Heart right ventricle (tissue), 16 donors: Measurements from ENCODE around the gene DFFA. TPM values are rescaled to one million over a fixed set of nuclear protein-coding genes. Genes with fewer than 3 reads are reported as not detected.
A peak's percentile ranks its signal among the peaks of the same experiment; 100 is the strongest.
"Not testable (repeated sequence)": the region's sequence is repeated elsewhere in the genome, so short reads cannot be mapped to it uniquely, and the experiment has no call there.

Experiments
- ATAC-seq, 8 donors: fragments of 200-7000 bp; cut with Tn5 transposase; one replicate each; pipeline ENCODE4 v1.9.1; 2020; ENCODE audit warnings: mild to moderate bottlenecking in 8 of 8, moderate library complexity in 8 of 8, moderate number of reproducible peaks in 1 of 8
- DNase-seq, 2 donors: peaks; one replicate each; pipeline ENCODE4 v3.0.0-alpha.2; 2020
- H3K27ac ChIP-seq, 10 donors: fragments of 200-600 bp; sonication (generic) in 2 of 10; one replicate each; pipeline versions ENCODE4 v1.5.0 to v1.8.0; 2020 to 2022; ENCODE audit warnings: mild to moderate bottlenecking in 3 of 10
- H3K27me3 ChIP-seq, 7 donors: fragments of 200-600 bp; one replicate each; pipeline ENCODE4 v1.8.0; 2021 to 2022; ENCODE audit warnings: mild to moderate bottlenecking in 2 of 7
- H3K36me3 ChIP-seq, 9 donors: fragments of 200-600 bp; sonication (generic) in 1 of 9; one replicate each; pipeline versions ENCODE4 v1.5.0 to v1.8.0; 2020 to 2022; ENCODE audit warnings: mild to moderate bottlenecking in 2 of 9
- H3K4me1 ChIP-seq, 9 donors: fragments of 200-600 bp; sonication (generic) in 1 of 9; one replicate each; pipeline versions ENCODE4 v1.5.0 to v1.8.0; 2020 to 2022; ENCODE audit warnings: mild to moderate bottlenecking in 4 of 9
- H3K4me3 ChIP-seq, 10 donors: fragments of 200-600 bp; sonication (generic) in 2 of 10; one replicate each; pipeline versions ENCODE4 v1.5.0 to v1.8.0; 2020 to 2022; ENCODE audit warnings: mild to moderate bottlenecking in 7 of 10, moderate library complexity in 2 of 10
- H3K9me3 ChIP-seq, 11 donors: fragments of 200-600 bp in 10 of 11; sonication (generic) in 2 of 11; one replicate each; pipeline versions ENCODE4 v1.5.0 to v1.8.0; 2013 to 2022; ENCODE audit warnings: mild to moderate bottlenecking in 2 of 11, control low read depth in 1 of 11, moderate library complexity in 1 of 11
- WGBS, 2 donors: extraction: QIAGEN DNeasy Blood & Tissue Kit; methylation state at CpG; one replicate each; pipeline ENCODE4 v1.1.7; 2013; ENCODE audit warnings: inconsistent platforms in 1 of 2; 5-methylcytosine and 5-hydroxymethylcytosine counted together
- intact Hi-C, 10 donors: fragments of 100-400 bp; cut with DNase I; formaldehyde crosslinking; loops; one replicate each; pipeline versions ENCODE4 v1.11.1 to v1.14.2; 2022
- polyA plus RNA-seq, 2 donors: library from polyadenylated mRNA; stranded (reverse); fragments of 200-250 nt; gene quantifications; one replicate each; pipeline ENCODE4 v1.2.3, GENCODE V29; 2013
- total RNA-seq, 10 donors: library from RNA; stranded (reverse); fragmentation: NEBNext Ultra II Directional in 3 of 10; extraction: Animal tissue kit (Norgen Biotek cat#: 25700) in 3 of 10; gene quantifications; one replicate each; pipeline versions ENCODE4 v1.2.1 to v1.2.4, GENCODE V29; 2021 to 2023
- TF ChIP-seq, protein P1 (sequence below), 9 donors: fragments of 200-600 bp; sonication (generic) in 2 of 9; IDR thresholded peaks; one replicate each; pipeline versions ENCODE4 v1.5.0 to v1.8.0; 2021 to 2022; ENCODE audit warnings: antibody characterized with exemption in 9 of 9, mild to moderate bottlenecking in 5 of 9, moderate library complexity in 1 of 9
- donor health status: Arrhythmogenic right ventricular cardiomyopathy.
- donor health status: ischemic (EF 13 %, LVEDD 7.1; RV severe dilation, severe dysfunction).
- donor health status: healthy with polysubstance abuse.
- donor health status: DM: no; HTN: yes; CAD: no.
- donor health status: DM: no; HTN: no; CAD: no.
- donor health status: ischemic (EF 25% LVEDD 6.9; RV normal size, moderate dysfunction).
- donor health status: ischemic (EF 25% LVEDD 5.7; RV mildly dilated, moderate dysfunction).
- donor health status: healthy.
- donor health status: DM: yes; HTN: yes; CAD: no.
- donor health status: Ischemic cardiomyopathy.
- donor health status: ischemic (EF 35%, LVEDD 5.7; RV mildly dilated, moderate dysfunction).
- donor health status: nonischemic (EF 11% LVEDD 7.7; RV severe dilation, severe dysfunction).
- donor health status: DM: yes; HTN: yes; CAD: no.
- donor health status: PGD.
- donor health status: ischemic (EF 29% LVEDD 5.4; RV normal size, mild dysfunction).
- donor health status: nonischemic (EF 23%, LVEDD 6.1; RV moderate dilation, normal function).

The DFFA gene
- total and polyA plus RNA-seq, 12 donors: 9.1 to 26.7 (median 23.0) TPM

DNA sequence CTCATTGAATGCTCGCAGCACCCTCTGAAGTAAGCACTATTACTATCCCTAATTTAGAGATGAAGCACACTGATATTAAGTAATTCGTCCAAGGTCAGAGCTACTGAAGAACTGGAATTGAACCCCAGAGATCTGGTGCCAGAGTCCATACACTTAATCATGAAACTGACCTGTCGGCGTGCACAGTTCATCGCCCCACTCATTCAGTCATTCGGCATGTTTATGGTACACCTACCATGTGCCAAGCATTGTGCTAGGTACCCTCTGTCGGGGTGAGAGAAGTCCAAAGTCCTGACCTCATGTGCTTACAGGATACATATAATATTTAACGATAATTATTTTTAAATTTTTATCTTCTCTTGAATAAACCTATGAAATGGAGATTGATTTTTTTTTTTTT lies 47.7 kb downstream of the DFFA start:
- H3K27me3 ChIP-seq: no peaks in the 10 kb centered on the region
- peaks cover 0 to 22% (median 9%) of the 10 kb centered on the region in 9 donors for H3K36me3 ChIP-seq
- DNase-seq (no peak), ATAC-seq (no peak)
- TF ChIP-seq, protein P1, sequence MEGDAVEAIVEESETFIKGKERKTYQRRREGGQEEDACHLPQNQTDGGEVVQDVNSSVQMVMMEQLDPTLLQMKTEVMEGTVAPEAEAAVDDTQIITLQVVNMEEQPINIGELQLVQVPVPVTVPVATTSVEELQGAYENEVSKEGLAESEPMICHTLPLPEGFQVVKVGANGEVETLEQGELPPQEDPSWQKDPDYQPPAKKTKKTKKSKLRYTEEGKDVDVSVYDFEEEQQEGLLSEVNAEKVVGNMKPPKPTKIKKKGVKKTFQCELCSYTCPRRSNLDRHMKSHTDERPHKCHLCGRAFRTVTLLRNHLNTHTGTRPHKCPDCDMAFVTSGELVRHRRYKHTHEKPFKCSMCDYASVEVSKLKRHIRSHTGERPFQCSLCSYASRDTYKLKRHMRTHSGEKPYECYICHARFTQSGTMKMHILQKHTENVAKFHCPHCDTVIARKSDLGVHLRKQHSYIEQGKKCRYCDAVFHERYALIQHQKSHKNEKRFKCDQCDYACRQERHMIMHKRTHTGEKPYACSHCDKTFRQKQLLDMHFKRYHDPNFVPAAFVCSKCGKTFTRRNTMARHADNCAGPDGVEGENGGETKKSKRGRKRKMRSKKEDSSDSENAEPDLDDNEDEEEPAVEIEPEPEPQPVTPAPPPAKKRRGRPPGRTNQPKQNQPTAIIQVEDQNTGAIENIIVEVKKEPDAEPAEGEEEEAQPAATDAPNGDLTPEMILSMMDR (IDR thresholded peaks at IDR 0.05): no peak
- 83 to 91% methylated on average over 8 of the region's 8 CpGs for WGBS, 2 donors
- H3K4me1 ChIP-seq: peaks cover 0 to 8% (median 2%) of the 10 kb centered on the region in 9 donors
- no peak overlapping the region for H3K27ac ChIP-seq
- H3K4me3 ChIP-seq: no peak overlapping the region
- intact Hi-C loops: loop anchor here in 4 of 10 donors (5.0 kb wide), 2 partner anchors 47 to 797 kb away; no protein-coding TSS in a partner anchor
- H3K9me3 ChIP-seq: no peaks in the 10 kb centered on the region

DNA sequence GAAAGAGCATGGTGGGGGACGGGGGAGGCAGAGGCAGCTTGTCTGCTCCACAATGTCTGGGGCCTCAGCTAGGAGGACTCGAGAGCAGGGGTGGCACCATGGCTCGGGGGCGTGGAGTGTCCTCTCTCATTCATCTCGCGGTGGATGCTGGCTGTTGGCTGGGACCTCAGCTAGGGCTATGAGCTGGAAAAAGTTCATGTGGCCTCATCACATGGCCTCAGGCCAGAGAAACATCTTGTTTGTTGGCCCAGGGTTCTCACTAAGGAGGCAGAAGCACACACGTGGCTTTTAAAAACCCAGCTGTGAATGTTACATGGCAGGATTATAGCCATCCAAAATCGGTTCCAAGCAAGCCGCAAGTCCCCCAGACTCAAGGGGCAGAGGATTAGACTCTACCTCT lies 48.3 kb downstream of the DFFA start:
- ATAC-seq: peak in 3 of 8 donors; percentile 50 to 56 (median 55)
- Histone ChIP-seq H3K4me3 (no peak overlapping the region), H3K4me1 (peaks cover 0 to 4% (median 0%) of the 10 kb centered on the region in 9 donors), H3K9me3 (no peaks in the 10 kb centered on the region), H3K36me3 (peaks cover 0 to 28% (median 13%) of the 10 kb centered on the region in 9 donors), H3K27ac (peak overlapping the region in 1 of 10 donors; percentile 1), H3K27me3 (no peaks in the 10 kb centered on the region)
- intact Hi-C loops: no loop called here
- peak; percentile 16 to 17 for DNase-seq
- WGBS, 2 donors: 56 to 69% methylated on average over 9 of the region's 9 CpGs
- TF ChIP-seq, protein P1 (IDR thresholded peaks at IDR 0.05): no peak

DNA sequence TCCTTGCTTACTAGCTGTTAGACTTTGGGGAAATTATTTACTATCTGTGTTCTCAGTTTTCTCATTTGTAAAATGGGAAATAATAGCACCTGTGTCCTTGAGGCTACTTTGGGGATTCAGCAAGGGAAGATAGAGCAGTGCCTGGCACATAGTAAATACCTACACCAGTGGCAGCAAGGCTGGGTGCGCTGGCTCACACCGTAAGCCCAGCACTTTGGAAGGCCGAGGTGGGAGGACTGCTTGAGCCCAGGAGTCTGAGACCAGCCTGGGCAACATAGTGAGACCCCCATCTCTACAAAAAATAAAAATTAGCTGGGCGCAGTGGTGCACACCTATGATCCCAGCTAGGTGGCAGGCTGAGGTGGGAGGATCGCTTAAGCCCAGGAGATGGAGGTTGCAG lies 50.7 kb downstream of the DFFA start:
- intact Hi-C loops: no loop called here
- TF ChIP-seq, protein P1 (IDR thresholded peaks at IDR 0.05): no peak
- no peak overlapping the region for H3K4me3 ChIP-seq
- H3K36me3 ChIP-seq: peaks cover 0 to 52% (median 27%) of the 10 kb centered on the region in 9 donors
- H3K4me1 ChIP-seq: peaks cover 0 to under 1% (median 0%) of the 10 kb centered on the region in 9 donors
- no peak overlapping the region for H3K27ac ChIP-seq
- ATAC-seq: no peak
- H3K27me3 ChIP-seq: no peaks in the 10 kb centered on the region
- no peak for DNase-seq
- H3K9me3 ChIP-seq: no peaks in the 10 kb centered on the region
- 98 to 99% methylated on average over 5 of the region's 5 CpGs for WGBS, 2 donors

DNA sequence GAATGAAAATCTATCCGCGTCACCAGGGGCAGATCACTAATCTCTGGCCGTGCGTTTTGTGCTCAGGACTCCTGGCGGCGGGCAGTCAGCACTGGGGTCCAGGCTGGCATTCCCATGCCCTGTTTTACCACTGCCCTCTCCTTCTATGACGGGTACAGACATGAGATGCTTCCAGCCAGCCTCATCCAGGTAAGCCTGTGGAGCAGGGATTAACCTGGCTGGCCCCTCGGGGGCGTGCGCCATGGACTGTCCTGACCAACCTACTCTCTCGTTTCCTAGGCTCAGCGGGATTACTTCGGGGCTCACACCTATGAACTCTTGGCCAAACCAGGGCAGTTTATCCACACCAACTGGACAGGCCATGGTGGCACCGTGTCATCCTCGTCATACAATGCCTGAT lies 53.0 kb downstream of the DFFA start:
- no peak for DNase-seq
- Histone ChIP-seq H3K27ac (no peak overlapping the region), H3K4me3 (no peak overlapping the region), H3K36me3 (peaks cover 0 to 75% (median 41%) of the 10 kb centered on the region in 9 donors), H3K4me1 (peaks cover 0 to 23% (median 0%) of the 10 kb centered on the region in 9 donors), H3K9me3 (no peaks in the 10 kb centered on the region), H3K27me3 (no peaks in the 10 kb centered on the region)
- TF ChIP-seq, protein P1 (IDR thresholded peaks at IDR 0.05): no peak
- no peak for ATAC-seq
- intact Hi-C loops: loop anchor here in 1 of 10 donors (5.0 kb wide), 1 partner anchor 37 kb away; no protein-coding TSS in a partner anchor
- 90 to 96% methylated on average over 15 of the region's 15 CpGs for WGBS, 2 donors

DNA sequence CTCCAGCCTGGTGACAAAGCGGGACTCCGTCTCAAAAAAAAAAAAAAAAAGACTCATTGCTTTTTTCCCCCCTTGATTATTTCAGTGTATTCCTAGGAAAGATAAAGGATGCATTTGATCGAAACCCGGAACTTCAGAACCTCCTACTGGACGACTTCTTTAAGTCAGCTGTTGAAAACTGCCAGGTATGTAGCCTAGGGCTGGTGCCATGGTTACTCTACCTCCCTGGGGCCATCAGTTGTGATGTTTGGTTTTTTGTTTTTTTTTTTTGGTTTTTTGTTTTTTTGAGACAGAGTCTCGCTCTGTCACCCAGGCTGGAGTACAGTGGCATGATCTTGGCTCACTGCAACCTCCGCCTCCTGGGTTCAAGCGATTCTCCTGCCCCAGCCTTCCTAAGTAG lies 53.6 kb downstream of the DFFA start:
- ATAC-seq: not testable (repeated sequence)
- peaks cover 0 to 81% (median 47%) of the 10 kb centered on the region in 9 donors for H3K36me3 ChIP-seq
- intact Hi-C loops: loop anchor here in 1 of 10 donors (5.0 kb wide), 1 partner anchor 36 kb away; no protein-coding TSS in a partner anchor

DNA sequence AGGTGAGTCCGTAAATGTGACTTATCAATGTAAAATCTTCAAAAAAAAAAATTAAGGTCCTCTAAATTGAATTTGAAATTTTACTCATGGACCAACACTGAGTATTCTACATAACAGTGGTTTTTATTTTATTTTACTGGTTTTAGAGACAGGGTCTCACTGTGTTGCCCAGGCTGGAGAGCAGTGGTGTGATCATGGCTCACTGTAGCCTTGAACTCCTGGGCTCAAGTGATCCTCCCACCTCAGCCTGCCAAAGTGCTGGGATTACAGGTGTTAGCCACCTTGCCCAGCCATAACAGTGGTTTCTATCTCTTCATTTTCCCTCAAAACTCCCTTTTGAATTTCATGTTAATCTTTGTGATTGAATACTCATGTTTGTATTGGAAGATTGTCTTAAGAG lies 56.4 kb downstream of the DFFA start:
- peak overlapping the region in 3 of 10 donors; percentile 0 to 85 (median 24) for H3K27ac ChIP-seq
- not testable (repeated sequence) for H3K27me3 ChIP-seq, ATAC-seq, DNase-seq, H3K9me3 ChIP-seq, H3K4me3 ChIP-seq
- 96 to 97% methylated on average over 1 of the region's 1 CpG for WGBS, 2 donors
- H3K36me3 ChIP-seq: peaks cover 6 to 100% (median 72%) of the 10 kb centered on the region in 9 donors
- intact Hi-C loops: loop anchor here in 1 of 10 donors (5.0 kb wide), 1 partner anchor 34 kb away; no protein-coding TSS in a partner anchor
- peaks cover 0 to 30% (median 0%) of the 10 kb centered on the region in 9 donors for H3K4me1 ChIP-seq

More for the DNA sequence above, 53.6 kb downstream of the DFFA start:
- H3K9me3 ChIP-seq, H3K27ac ChIP-seq, DNase-seq, H3K4me3 ChIP-seq, H3K27me3 ChIP-seq: not testable (repeated sequence)
- WGBS, 2 donors: 94 to 95% methylated on average over 8 of the region's 8 CpGs
- peaks cover 0 to 28% (median 0%) of the 10 kb centered on the region in 9 donors for H3K4me1 ChIP-seq
